Epithelial cell of proximal tubule (primary cell): ENCODE data around the gene APBB2. TPM values are rescaled to one million over a fixed set of nuclear protein-coding genes. Genes with fewer than 3 reads are reported as not detected.
A peak's percentile ranks its signal among the peaks of the same experiment; 100 is the strongest.

Experiments used
- DNase-seq: peaks from one replicate; pipeline ENCODE4 v3.0.0-alpha.2; 2011; ENCODE audit warnings: low read depth
- H3K4me3 ChIP-seq: 2 replicates; pipeline ENCODE4 v1.5.1; 2011; ENCODE audit warnings: low read depth, mild to moderate bottlenecking, low read length
- CTCF ChIP-seq: conservative IDR thresholded peaks from 2 replicates; pipeline ENCODE4 v1.5.1; 2012; ENCODE audit warnings: low read depth, mild to moderate bottlenecking, low read length
- total RNA-seq: library from RNA; depleted of rRNA; stranded (reverse); fragments of >200 nt; gene quantifications from 2 replicates; pipeline ENCODE4 v1.2.3, GENCODE V29; 2015

The APBB2 gene
- total RNA-seq, 1 donor from 2014 or later: 27.9 TPM

DNA sequence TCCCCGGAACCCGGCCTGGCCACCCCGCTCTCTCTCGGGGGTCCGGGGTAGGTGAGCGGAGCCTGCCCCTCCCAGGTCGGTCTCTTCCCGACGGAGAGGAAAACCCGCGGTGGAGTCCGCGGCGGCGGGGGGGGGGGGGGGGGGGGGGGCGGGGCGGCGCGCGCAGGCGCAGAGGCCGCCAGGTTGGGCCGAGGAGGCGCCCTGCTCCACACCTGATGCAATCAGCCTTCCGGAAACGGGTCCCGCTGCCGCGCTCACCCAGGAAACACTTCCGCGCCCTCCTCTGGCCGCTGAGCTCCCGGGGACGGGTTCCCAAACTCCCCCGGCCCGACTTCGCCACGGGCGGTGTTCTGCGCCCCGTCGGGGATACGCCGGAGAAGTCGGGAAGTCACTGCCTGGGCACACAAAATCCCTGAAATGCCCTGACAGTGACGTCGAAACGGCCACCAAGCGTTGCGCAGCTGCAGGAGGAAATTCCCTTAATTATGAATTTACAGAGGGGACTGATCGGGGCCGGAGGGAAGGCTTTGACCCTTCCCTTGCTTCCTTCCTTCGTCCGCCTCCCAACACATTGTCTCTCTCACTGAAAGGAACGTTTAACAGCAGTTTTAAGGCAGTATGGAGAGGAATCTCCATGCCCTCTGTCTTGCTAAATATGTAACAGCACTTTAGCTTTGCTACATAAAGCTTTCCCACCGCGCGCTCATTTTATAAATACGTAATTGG, 2.1 kb upstream of the APBB2 start:
- TF ChIP-seq CTCF: peak; percentile 21
- no peak for DNase-seq

DNA sequence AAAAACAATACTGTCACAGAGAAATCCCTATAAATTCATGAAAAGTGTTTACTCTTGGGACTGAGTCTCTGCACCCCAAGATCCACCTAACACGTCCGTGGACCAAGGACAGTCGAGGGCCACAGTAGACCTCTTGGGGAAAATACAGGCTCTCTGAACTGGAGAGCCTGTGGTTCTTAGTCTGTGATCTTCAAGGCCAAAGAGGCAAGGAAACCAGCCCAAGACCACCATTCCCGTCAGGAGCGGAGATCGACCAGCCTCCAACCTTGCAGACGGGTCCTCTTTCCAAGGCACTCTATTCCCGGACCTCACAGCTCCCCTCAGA, 1.6 kb upstream of the APBB2 start:
- H3K4me3 ChIP-seq: peak overlapping the region; percentile 62
- DNase-seq: no peak
- TF ChIP-seq CTCF: no peak

More for the DNA sequence above, 2.1 kb upstream of the APBB2 start:
- peak overlapping the region; percentile 62 for H3K4me3 ChIP-seq

- peak overlapping the region; percentile 10 for H3K4me3 ChIP-seq
- no peak for TF ChIP-seq CTCF
- no peak for DNase-seq
These were observed 813 bp upstream of the APBB2 start for GRCh38 chr4:41215155-41215554.

- no peak for TF ChIP-seq CTCF
- DNase-seq: no peak
- H3K4me3 ChIP-seq: peak overlapping the region; percentile 10
These were observed 444 bp upstream of the APBB2 start for GRCh38 chr4:41214825-41215146.

GRCh38 chr4:41213625-41214135, 662 bp downstream of the APBB2 start:
- H3K4me3 ChIP-seq: peak overlapping the region; percentile 65
- TF ChIP-seq CTCF: no peak
- DNase-seq: no peak

GRCh38 chr4:41212616-41213203, 1.6 kb downstream of the APBB2 start:
- TF ChIP-seq CTCF: peak; percentile 91
- DNase-seq: no peak
- H3K4me3 ChIP-seq: peak overlapping the region; percentile 65
